Inferior parietal cortex (tissue), 1 donor: ENCODE measurements around the gene TMA16.
"Not testable (repeated sequence)": the region's sequence is repeated elsewhere in the genome, so short reads cannot be mapped to it uniquely, and the experiment has no call there.

Source experiments
- DNase-seq: peaks from one replicate; pipeline ENCODE4 v3.0.0-alpha.2; 2016; ENCODE audit errors: extremely low spot score

Gene TMA16

DNA sequence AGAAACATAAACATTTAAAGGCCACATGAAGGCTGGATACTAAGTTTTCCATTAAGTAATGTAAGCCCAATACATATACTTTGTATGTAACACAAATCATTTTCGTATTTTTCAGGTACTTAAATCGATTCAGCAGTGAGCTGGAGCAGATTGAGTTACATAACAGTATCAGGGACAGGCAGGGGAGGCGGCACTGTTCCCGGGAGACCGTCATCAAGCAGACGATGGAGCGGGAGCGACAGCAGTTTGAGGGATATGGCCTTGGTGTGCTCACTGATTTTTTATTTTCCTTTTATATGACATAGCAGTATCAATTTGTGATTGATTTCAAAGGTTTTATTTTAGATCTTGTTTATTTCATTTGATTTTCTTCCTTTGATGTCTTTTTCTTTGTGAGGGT is 20.7 kb downstream of the TMA16 start:
- DNase-seq = no peak

DNA sequence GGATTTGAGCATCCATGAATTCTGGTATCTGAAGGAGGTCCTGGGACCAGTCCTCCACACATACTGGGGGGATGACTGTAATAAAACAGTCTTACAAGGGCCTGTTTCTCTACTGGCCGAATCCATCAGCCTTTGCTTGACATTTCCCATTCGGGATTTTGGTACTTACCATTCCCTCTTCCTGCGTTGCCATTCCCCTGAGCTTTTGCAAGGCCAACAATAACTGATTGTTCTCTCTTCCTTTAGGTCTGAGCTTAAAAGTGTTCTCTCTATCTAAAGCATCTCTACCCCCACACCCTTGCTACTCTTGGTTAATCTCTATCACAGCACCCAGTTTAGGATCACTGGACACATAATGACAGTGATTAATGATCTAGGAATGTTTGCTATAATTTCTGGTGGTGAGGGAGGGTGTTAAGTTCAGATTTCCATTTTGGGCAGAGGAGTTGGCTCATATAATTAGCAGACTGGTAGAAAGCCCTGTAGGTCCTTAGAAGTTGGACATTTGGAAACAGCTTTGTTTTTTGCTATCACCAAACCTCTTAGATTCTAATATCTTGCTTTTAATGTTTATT is 29.4 kb downstream of the TMA16 start:
- no peak for DNase-seq

DNA sequence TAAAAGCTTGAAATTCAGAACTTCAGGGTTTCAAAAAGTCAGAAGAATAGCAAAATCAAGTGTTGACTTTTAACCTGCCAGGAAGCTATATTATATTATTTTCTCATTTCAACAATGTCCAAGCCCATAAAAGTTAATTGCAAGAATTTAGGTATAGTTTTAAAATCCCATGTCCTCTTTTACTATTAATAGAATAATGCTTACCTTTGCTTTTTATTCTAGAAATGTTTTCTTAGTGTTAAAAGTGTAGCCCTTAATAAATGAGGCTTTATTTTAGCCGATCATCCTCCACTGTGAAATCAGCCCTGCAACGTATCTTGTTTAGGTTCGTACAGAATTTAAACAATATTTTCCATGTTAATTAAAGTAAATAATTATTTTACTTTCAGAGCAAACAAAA is 31.5 kb downstream of the TMA16 start:
- no peak for DNase-seq

DNA sequence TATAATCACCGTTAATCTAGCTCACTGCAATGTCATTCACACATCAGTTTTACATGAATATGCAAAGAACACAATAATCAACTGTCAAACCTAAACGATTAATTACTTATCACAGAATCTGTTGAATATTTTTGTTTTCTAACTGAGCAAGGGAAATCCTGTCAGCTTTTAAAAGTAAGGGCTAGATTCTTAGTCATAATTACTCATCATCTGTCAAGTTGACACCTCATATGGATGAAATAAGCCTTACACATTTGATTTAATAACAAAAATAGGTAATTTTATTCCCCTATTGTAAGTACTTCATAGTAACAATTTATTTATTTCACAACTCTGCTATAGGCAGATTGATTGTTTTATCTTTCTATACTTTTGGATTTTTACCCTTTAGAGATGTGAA is 32.7 kb downstream of the TMA16 start:
- no peak for DNase-seq

DNA sequence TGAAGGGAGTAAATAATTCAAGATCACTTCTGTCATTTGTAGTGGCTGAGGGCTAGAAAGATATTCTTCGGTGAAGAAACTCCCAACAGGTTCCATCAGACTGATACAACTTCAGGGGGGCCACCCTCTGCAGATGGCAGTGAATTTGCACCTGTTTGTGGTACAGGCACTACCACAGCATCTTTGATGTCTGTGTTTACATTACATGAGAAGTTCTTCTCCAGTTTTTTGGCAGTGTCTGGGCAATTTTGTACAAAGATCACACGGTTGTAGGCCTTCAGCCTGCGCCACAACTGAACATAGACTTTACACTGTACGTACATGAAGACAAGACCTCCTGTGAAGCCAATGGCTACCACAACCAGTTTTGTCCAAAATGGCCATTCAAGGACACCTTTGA is 34.2 kb downstream of the TMA16 start:
- DNase-seq = no peak

DNA sequence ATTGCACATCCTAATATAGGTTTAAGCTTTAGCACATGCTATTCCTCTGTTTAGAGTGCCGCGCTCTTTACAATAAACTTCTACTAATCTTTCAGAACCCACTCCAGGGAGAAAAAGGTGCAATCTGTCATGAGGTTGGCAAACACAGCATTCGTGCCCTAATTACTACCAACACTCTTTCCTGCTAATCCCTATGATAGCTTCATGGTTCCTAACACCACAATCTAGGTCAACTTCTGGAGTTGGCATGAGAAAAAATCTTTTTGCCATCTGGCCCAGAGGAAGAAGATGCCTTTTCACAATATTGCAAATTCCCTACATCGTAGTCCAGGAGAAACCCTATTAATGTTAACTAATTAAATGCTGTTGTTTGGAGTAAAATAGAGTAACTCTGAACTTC is 39.6 kb downstream of the TMA16 start:
- DNase-seq = no peak

DNA sequence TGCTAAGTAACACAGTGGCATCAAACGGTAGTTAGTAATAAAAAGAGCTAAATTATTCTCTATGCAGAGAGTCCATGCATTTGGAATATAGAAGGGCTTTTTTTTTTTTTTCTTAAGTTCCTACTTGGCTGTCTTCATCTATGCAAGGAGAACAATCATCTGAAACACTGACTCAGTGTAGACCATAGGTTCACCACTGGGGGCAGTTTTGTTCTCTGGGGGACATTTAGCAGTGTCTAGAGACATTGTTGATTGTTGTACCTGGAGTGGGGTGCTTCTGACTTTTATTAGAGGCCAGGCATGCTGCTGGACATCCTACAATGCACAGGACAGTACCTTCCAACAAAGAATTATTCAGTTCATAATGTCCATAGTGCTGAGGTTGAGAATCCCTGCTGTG is 41.2 kb downstream of the TMA16 start:
- DNase-seq = no peak

DNA sequence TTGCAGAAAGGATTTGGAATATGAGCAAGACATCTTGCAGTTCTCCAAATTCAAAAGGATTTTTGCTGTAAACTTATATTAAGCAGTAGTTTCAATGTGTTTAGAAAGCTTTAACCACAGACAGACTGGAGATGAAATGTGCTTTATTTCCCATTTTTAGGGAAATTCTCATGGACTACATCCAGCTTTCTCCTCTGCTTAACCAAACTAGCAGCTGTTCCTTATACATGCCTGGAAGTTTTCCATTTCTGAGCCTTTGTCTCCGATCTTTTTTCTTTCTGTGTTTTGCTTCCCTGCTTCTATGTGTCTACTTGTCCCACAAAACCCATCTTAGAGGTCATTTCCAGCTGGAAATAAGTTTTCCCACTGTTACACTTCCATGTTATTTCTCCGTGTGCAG is 41.6 kb downstream of the TMA16 start:
- DNase-seq = peak; percentile 59

DNA sequence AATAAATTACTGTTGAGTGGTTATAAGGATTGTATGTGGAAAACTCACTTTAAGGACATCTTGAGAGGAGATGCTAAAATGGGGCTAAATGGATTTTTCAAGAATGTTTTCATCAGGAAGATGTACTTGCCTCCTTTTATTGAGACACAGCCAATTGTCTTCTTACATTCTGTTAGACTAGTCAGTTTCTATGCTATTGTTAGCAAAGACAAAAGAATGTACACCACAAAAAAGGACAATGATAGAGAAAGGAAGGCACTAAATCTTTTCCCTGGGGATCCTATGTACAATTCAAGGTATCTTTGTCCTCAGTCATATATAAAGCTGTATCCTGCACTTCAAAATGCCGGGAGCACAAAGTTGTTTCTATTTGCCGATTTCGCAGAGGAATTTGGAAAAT is 42.6 kb downstream of the TMA16 start:
- no peak for DNase-seq

DNA sequence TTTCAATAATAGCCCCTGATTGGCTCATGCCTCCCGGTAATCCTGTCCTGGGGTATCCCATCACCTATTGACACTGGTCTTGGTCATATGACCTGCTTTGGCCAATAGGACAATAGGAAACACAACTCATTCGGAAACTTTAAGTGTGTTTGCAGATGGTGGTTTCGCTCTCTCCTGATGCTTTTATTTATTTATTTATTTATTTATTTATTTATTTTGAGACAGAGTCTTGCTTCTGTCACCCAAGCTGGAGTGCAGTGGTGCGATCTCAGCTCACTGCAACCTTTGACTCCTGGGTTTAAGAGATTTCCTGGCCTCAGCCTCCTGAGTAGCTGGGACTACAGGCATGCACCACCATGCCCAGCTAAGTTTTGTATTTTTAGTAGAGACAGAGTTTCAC is 44.3 kb downstream of the TMA16 start:
- DNase-seq = not testable (repeated sequence)

DNA sequence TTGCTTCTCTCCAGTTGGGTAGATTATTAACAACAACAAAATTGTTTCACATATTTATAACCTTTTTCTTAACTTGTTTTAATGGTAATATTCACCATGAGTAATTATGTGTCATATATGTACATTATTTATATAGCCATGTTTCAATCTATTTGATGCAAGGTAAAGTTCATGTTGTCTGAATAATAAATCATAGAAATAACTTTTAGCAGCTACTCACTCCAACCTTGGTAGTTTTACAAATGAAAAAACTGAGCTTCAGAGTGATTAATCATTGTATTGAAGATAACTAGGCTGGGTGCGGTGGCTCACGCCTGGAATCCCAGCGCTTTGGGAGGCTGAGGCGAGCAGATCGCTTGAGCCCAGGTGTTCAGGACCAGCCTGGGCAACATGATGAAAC is 46.0 kb downstream of the TMA16 start:
- no peak for DNase-seq

DNA sequence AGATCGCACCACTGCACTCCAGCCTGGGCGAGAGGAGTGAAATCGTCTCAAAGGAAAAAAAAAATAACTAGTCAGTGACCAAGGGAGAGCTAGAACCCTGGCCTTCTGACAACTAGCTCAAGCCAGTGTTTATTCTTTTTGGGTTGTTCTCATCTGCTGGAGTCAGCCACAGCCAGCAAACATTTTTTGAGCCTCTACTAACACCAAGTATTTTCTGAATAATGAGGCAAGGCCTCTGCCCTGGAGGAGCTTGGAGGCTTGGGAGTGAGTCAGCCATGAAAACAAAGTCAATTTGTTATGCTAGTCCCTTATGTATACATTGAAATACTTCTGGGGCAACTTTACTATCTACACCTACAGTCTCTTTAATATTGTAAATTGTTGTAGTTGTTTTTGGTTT is 46.5 kb downstream of the TMA16 start:
- DNase-seq = no peak

DNA sequence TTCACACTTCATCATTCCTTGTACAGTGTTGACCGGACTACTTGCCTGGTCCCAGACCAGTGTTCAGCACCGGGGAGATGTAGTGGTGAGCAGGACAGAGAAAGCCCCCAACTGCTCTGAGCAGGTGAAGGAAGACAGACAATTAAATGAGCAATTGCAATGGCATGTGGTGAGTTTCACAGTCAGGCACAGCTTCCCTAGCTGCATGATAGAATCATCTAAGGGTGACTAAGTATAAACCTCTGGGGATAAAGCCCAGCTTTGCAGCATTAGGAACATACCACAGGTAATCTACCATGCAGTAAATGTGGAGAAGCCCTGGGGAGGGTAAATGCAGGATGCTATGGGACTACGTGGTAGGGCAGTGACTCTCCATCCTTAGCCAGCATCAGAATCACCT is 47.8 kb downstream of the TMA16 start:
- DNase-seq = no peak

DNA sequence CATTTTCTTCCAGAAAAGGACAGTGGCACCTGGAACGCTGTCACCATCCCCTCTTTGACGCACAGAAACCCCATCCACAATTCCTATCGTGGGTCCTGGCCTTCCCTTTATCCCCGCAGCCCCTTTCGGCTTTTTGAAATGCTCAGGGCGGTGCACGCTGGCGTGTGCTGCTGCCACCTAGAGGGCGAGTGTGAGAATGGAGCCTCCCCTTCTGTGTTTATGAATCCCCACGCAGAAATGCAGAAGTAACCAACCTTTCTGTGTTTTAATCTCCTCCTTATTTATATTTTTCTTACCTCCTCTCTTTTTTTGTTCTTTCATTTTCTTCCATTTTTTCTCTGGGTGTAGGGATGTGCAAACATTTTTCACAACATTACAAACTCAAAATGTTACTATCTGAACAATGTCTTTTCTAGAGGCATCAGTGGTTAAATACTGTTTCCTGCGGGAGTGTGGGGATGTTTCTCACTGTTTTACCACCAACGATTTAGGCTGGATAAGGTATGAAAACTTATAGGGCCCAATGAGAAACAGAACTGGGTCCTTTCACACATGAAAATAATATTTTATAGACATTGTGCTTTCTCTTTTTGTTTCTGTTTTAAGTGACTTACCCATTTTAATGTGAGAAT is 50.0 kb downstream of the TMA16 start:
- DNase-seq = peak; percentile 69

DNA sequence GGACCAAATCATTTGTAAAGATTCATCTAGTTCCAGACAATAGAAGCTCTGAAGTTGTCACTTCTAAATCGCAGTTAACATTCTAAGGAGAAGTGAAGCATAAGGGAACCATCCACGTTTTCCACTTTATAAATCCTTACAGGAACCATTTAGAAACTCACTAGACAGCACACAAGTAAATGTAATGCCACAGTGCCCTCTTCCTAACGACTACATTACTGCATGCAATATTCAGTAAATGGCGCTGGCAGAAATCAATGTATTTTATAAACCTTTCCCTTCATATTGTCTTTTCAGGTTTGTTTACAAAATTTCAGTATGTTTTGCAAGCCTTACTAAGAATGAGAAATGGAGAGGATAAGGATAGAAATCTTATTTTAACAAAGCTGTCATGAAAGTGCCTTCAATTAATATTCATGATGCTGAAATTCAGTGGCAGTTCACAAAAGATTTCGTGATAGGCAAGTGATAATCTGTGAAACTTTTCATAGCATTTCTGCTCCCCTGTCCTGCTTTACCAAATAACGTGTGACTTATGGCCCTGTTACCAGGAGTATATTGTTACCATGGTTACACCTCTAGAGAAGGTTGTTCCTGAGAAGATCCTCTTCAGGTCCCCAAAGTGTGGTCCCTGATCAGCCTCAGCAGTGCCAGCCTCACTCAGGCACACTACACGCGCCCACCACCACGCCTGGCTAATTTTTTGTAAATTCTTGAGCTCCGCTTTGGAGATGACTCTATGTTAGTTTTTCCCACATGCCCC is 54.2 kb downstream of the TMA16 start:
- DNase-seq = peak; percentile 73

DNA sequence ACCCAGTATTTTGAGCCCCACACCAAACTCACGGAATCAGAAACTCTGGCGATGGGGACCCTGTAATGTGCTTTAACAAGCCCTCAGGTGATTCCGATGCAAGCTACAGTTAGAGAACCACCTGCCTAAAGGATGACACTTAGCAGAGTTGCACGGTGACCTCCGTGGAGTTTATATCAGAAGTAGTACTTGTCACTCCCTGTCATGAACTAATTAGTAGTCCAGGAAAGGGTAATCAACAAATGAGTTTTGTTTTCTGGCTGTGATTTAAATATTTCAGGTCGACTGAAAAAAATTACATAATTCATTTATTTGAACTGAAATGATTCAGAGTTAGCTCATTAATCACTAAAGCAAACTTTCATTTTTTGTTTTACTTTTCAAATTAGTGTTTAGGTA is 56.4 kb downstream of the TMA16 start:
- no peak for DNase-seq

DNA sequence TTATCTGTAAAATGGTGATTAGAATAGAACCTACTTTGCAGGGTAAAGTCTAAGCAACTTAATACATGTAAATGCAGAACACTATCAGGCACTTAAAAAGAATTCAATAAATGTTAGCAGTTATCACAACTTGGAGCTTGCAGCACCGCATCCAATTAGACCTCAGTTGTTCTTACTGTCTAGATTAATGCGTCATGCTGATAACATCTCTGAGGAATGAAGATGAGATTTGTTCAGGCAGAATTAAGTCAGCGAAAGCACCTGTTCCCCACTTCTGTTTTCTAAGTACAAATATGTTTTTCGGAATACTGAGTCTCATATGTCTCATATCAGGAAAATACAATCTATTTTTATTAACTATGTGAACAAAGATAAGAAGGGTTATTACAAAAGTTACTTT is 58.7 kb downstream of the TMA16 start:
- no peak for DNase-seq

DNA sequence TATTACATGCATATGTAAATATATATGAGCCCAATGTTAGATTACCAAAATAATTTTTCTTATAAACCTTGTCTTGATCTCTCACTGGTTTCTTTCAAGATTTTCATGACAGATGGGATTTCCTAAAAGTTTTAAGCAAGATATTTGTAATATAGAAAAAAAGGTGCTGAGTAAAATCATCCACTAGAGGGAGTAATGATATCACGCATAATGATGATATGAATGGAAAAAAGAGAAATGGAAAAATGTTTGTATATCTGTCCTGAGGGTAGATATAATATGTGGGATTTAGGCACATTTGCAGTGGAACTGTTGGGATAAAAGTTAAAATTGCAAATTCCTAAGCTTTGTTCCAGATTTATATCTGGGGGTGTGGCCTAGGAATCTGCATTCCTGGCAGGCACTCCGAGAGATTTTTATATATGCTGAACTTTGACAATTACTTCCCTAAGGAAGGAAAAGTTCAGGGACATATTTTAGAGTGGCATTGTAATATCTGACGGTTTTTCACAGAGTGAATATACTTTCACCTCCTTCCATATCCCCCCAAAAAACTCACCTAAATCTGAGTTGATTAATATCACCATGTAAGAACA is 60.5 kb downstream of the TMA16 start:
- peak; percentile 63 for DNase-seq

DNA sequence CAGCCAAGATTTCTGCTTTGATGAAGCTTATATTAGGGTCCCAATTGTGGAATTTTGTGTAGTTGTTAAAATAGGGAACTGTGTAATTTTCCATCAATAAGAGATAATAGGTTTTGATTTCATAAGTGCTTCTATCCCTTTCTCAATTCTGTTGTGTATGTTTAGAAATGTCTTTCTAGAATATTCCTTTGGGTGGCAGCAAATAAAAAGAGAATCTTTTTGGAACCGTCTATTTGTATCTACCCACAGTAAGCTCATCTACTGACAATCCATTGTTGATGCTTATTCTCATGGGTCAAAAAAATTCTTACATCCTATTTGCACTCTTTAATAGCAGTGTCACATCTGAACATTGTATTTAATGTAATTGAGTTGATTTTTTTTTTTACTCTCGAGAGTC is 61.7 kb downstream of the TMA16 start:
- peak; percentile 76 for DNase-seq

DNA sequence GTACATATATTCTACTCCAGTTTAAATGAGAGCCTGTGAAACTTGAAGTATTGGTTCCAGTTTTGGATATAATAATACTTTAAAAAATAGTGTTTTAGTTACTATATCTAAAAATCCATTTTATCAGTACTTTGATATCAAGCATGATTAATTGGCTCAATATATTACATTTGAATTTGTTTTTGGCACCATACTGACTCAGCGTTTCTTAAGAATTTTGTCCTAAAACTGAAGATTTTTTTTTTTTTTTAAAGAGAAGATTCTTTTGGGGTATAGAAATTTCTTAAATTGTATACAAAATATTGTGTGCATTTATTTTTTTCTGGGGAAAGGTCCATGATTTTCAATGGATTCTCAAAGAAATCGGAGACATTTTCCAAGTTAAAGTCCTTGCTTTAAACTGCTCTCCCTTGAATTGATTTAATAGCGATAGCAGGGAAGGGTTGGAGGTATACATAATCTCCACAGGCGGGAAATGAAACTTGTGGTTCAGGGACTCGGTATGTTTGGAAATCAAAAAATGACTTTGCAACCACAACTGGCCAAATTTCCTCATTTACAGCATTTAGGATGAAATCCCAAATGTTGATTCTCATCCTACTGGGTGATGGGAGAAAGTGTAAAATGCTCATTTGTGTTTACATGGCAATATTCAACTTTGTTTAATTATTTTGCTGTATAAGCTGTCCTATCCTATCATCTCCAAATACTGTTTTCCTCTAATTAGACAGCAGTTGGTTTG is 62.3 kb downstream of the TMA16 start:
- no peak for DNase-seq

DNA sequence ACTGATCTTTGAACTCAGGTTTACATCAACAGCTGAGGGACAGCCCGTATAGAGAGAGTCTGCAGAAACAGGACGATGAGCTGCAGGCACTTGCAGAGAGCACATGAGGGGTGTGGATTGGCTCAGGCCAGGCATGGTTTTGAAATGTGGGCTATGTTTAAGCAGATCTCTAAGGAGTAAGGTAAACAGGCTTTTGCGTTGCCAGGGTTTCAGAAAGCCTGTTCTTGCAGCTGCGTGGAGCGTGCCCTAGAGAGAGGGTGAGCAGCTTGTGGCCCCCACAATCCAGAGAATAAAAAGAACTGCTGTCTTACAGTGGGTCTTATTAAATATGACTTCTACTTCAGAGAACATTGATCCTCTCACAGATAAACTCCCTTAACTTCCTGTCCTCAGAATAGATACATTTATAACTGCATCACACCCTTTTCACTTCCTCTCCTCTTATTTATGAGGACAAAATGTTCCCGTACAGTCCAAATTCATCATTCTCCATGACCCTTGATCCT is 64.1 kb downstream of the TMA16 start:
- DNase-seq = no peak

DNA sequence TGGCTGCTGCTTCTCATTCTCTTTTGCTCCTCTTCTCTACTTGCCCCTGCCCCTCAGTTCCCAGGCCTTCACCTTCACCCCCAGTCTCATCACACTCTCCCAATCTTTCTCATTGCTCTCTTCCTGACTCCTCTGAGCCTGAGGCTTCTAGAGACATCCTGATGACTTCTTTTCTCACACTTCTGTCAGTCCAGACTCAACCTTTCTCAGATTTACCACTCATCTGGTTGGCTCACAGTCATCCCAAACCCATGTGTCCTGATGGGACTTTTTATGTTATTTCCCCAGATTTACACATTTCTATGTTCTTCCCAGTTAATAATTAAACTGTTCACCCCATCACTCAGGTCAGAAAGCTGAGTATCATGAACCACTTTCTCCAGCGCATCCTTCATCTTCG is 68.0 kb downstream of the TMA16 start:
- no peak for DNase-seq
